D341Med (cell line): ENCODE measurements around the gene TFCP2.

Source experiments
- DNase-seq: peaks from one replicate; pipeline ENCODE4 v3.0.0; 2012; ENCODE audit warnings: low spot score

Gene TFCP2

GRCh38 chr12:51197736-51198567 is 25.0 kb upstream of the TFCP2 start:
- DNase-seq: no peak

DNA sequence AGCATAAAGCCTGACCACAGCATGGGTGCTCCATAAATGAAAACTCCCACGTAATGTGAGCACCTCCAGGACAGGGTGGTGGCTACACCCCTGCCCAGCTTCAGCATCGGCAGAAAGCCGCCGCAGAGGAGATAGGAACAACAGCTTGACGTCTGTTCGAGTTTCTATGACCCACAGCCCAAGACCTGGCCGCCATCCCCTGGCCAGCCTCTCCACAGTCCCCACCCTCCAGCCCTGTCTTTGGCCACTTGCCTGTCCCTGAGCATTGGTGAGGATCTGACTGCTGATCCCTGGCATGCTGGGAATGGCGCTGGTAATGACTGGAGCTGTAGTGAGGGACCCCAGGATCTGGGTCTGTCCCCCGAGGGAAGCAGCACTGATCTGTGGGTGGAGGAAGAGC is 23.6 kb upstream of the TFCP2 start:
- DNase-seq: no peak

- DNase-seq: no peak
Observed at GRCh38 chr12:51195841-51196240, 22.9 kb upstream of the TFCP2 start.

DNA sequence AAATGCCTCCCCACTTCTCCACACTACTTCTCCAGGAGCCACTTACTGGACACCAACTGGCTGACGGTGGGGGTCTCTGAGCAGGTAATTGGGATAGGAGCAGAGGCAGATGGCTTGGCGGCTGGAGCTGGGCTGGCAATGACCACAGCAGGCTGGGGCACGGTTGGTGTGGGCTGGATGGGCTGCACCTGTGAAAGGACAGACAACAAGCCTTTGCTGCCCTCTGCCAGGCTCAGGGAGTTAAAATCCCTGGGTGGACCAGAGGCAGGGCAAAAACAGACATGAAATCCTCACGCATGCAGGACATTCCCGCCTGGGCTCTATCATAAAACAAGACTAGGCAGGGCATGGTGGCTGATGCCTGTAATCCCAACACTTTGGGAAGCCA is 19.3 kb upstream of the TFCP2 start:
- no peak for DNase-seq

DNA sequence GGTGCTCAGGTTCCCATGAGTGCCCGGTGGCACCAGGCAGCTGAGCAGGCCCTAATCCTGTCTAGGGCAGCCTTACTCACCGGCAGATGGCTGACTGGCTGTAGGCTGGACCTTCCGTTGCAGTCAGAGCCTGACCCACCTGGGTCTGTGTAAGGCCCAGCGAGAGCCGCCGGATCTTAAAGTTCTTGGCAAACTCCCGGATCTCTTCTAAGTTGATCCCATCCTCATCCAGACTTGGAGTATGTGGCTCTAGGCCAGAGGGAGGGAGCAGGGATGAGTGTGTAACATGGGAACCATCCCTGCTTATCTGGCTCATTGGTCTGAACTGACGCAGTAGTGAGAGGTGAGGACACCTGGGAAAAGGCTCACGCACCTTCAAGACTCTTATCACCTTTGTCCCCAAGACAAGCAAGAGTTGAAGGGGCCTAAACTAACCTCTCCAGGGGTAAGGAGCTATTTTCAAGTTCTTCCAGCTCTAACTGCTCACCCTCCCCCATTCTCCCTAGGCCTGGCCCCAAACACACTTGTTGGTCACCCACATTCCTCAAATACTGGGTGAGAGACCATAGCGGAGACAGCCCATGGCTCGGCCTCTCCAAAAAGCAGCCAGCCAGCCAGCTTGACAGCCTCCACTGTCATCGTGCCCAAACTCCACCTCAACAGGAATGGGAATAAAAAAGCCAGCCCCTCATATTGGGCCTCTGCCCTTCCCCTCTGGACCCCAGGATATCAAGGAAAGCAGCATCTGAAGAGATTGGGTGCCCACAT is 18.8 kb upstream of the TFCP2 start:
- no peak for DNase-seq

GRCh38 chr12:51190820-51191219 is 17.9 kb upstream of the TFCP2 start:
- DNase-seq: no peak

DNA sequence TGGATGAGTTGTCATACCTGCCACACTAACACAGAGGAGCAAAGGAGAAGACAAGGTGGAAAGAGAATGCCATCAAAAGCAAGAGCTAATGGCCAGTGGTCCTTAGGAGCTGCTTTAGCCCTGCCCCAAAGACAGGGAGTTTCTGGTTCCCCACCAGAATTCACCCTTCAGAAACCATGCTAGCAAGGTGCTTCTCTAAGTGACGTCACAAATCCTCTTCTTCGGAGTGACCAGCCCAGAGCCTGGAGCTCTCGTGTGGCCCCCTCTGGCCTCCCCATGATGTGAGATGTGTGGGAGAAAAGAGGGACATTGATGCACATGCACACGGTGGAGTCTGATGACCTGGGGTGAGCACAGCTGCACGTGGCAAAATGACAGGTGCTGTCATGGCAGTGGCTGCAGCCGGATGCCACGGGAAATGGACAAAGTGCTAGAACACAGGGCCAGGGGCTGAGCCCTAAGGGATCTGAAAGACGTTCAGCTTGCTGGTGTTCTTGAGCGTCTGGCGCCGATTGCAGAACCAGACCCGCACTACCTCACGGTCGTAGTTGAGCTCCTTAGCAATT is 16.9 kb upstream of the TFCP2 start:
- no peak for DNase-seq

- no peak for DNase-seq
Observed at GRCh38 chr12:51188359-51189051, 15.6 kb upstream of the TFCP2 start.

- peak; percentile 42 for DNase-seq
Observed at GRCh38 chr12:51187370-51187987, 14.5 kb upstream of the TFCP2 start.

GRCh38 chr12:51186465-51187085 is 13.6 kb upstream of the TFCP2 start:
- no peak for DNase-seq

DNA sequence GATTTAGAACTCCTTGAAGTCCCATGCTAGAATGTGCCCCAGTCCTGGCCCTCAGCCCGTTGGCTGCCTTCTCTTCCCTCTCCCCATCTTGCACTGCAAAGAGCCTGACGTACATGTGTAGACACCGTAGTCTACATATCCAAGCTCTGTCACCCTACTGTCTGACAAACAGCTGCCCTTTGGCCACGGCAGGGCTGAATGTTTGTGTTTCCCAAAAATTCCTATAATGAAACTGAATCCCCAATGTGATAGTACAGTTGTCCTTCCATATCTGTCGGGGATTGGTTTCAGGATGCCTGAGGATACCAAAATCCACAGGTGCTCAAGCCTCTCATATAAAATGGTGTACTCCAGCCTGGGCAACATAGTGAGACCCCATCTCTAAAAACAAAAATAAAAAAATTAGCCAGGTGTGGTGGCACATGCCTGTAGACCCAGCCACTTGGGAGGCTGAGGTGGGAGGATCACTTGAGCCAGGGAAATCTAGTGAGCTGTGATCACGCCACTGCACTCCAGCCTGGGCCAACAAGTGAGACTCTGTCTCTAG is 12.3 kb upstream of the TFCP2 start:
- DNase-seq: no peak

DNA sequence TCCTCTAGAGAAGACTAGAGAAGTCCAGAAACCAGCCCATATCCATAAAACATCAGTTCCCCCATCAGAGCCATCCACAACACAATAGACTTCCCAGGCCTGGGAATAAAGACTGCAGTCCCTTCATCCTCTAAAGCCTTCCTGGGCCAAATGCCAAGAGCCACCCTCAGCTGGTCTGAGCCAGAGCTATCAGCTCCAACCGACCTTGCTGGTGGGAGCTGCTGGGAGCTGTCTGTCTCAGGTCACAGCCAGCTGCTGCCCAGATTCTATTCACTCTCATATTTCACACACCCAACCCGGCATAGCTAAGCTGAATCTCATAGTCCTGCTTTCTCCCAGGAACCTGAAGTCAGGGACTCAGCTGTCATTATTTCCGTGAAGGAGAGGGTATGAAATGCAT is 10.9 kb upstream of the TFCP2 start:
- peak; percentile 87 for DNase-seq

DNA sequence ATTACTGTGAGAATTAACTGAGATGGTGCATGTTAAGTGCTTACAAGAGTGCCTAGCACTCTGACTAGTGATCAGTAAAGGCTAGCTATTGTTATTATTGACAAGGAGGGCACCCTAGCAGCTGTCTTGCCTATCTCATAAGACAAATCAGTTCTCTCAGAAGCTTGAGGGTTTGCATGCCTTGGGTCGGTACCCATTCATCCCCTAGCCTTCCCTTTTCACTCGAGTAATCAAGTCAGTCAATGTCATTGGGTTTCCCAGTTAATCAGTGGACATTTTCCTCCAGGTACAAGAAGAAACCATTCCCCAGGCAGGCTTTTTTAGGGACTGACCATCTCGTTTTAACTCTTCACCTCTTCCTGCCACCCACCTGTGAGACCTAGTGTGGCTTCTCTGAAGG is 10.4 kb upstream of the TFCP2 start:
- no peak for DNase-seq

GRCh38 chr12:51181558-51181957 is 8.6 kb upstream of the TFCP2 start:
- DNase-seq: no peak

- no peak for DNase-seq
Observed at GRCh38 chr12:51177897-51178296, 5.0 kb upstream of the TFCP2 start.

GRCh38 chr12:51174501-51174900 is 1.6 kb upstream of the TFCP2 start:
- no peak for DNase-seq

DNA sequence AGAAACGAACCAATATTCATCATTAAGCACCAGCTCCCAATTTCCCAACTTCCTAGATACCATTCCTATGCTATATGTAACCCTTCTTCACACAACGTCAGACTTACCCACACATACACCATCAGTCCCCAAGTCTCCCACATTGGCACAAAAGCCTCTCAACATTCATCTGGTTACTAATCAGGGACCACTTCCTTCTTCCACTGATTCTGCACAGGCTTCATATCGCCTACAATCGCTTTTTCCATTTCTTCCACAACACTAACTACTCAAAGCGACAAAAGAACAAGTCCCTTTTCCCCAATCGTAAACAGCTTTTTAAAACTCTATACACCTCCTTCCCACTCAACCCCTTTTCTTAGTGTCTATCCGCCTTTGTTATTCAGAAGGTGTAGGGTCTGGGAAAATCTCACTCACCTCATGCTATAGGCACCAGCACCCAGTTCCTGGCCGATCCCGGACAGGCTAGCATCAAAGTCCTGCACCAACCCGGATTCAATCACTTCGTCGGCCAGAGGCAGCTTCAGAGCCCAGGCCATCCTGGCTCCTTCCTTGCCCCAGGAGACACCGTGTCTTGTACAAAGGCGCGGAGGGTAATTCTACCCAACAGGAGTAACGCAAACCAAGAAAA is 936 bp downstream of the TFCP2 start:
- no peak for DNase-seq

DNA sequence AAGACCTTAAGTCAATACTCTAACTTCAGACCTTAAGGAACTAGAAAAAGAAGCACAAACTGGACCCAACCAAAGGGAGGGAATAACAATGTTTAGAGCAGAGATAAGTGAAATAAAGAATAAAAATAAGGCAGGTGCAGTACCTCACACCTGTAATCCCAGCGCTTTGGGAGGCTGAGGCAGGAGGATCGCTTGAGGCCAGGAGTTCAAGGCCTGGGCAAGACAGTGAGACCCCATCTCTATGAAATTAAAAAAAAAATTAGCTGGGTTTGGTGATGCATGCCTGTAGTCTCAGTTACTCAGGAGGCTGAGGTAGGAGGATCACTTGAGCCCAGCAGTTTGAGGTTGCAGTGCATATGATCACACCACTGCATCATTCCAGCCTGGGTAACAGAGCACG is 9.1 kb downstream of the TFCP2 start:
- no peak for DNase-seq

GRCh38 chr12:51162217-51162616 is 10.7 kb downstream of the TFCP2 start:
- no peak for DNase-seq

GRCh38 chr12:51160814-51161459 is 12.0 kb downstream of the TFCP2 start:
- no peak for DNase-seq
